Naive thymus-derived CD8-positive, alpha-beta T cell (primary cell): ENCODE results near the gene NRBF2. TPM values are rescaled to one million over a fixed set of nuclear protein-coding genes. Genes with fewer than 3 reads are reported as not detected.
"Not testable (repeated sequence)": the region's sequence is repeated elsewhere in the genome, so short reads cannot be mapped to it uniquely, and the experiment has no call there.

Experiments used
- ATAC-seq, 2 donors: fragments of 150-1000 bp; cut with Tn5 transposase in 1 of 2; sonication (Bioruptor Pico), chemical (Tn5 transposase) in 1 of 2; 1 replicate in 1 of 2; 2 replicates in 1 of 2; pipeline ENCODE4 v1.10.0; 2021; ENCODE audit warnings: mild to moderate bottlenecking in 2 of 2, moderate library complexity in 2 of 2
- POLR2A ChIA-PET: fragments of 350-600 bp; sonication (Branson Sonifier 250); formaldehyde crosslinking; loops from one replicate; lab custom pipeline; 2021; ENCODE audit warnings: antibody characterized with exemption; lab: Charles Lee
- DNase-seq, 10 donors: peaks; one replicate each; pipeline versions ENCODE4 v3.0.0 to v3.0.0-alpha.2; 2020 to 2022
- H3K27ac Mint-ChIP-seq, 10 donors: one replicate each; pipeline ENCODE4 v1.8.0; 2020 to 2022; ENCODE audit warnings: mild to moderate bottlenecking in 10 of 10, mixed read lengths in 10 of 10, moderate library complexity in 4 of 10, inconsistent platforms in 1 of 10
- H3K27me3 Mint-ChIP-seq, 5 donors: one replicate each; pipeline ENCODE4 v1.8.0; 2021 to 2022; ENCODE audit warnings: mixed read lengths in 5 of 5
- H3K36me3 Mint-ChIP-seq, 3 donors: one replicate each; pipeline ENCODE4 v1.8.0; 2020 to 2022; ENCODE audit warnings: mixed read lengths in 3 of 3, mild to moderate bottlenecking in 2 of 3, inconsistent platforms in 1 of 3
- H3K4me1 Mint-ChIP-seq, 4 donors: one replicate each; pipeline ENCODE4 v1.8.0; 2021 to 2022; ENCODE audit warnings: mixed read lengths in 4 of 4
- H3K4me3 Mint-ChIP-seq, 10 donors: one replicate each; pipeline ENCODE4 v1.8.0; 2020 to 2022; ENCODE audit warnings: mild to moderate bottlenecking in 10 of 10, mixed read lengths in 10 of 10, moderate library complexity in 6 of 10, inconsistent platforms in 1 of 10
- H3K9me3 Mint-ChIP-seq, 9 donors: one replicate each; pipeline ENCODE4 v1.8.0; 2020 to 2022; ENCODE audit warnings: mixed read lengths in 9 of 9, mild to moderate bottlenecking in 3 of 9, inconsistent platforms in 1 of 9, moderate library complexity in 1 of 9
- polyA plus RNA-seq, 3 donors: library from polyadenylated mRNA; unstranded; fragments of 300-500 nt; fragmentation: Illumina TruSeq; gene quantifications; one replicate each; pipeline ENCODE4 v1.2.3, GENCODE V29; 2021
- total RNA-seq, 8 experiments: library from RNA in 2 of 8; stranded (reverse) in 2 of 8; gene quantifications; one replicate each; pipeline ENCODE4 v1.2.3 and lab custom pipeline; 2021 to 2026

The NRBF2 gene
- total RNA-seq (10 to 100 TPM; 13.9 to 15.4 TPM), polyA plus RNA-seq (10 to 100 TPM; 14.7 to 21.3 (median 16.7) TPM), total RNA-seq (lab: John Stamatoyannopoulos, UW) (22.5 to 40.6 (median 34.8) reads per million in 6 experiments)

GRCh38 chr10:63133056-63133820 is at the start of gene NRBF2:
TSS of gene NRBF2 (plus strand) at chr10:63133328. CDS start at chr10:63133471, 143 bp downstream.
- POLR2A ChIA-PET, result interaction anchor here (0.6 to 3.3 kb wide), 12 partner anchors 24 to 605 kb away, joined by 3 to 18 read pairs (median 4); partner anchors contain the start of genes ADO and EGR2
- DNase-seq (peak; percentile 93 to 98 (median 97)), ATAC-seq (peak; percentile 90 to 94)
- H3K27me3 Mint-ChIP-seq, result peaks cover 1 to 8% (median 5%) of the 10 kb centered on the region in 5 donors
- peaks cover 2 to 14% (median 9%) of the 10 kb centered on the region in 9 donors for H3K9me3 Mint-ChIP-seq
- peak within 1 kb of the TSS; percentile 90 to 99 (median 96) for H3K27ac Mint-ChIP-seq
- peaks cover 13 to 47% (median 40%) of the 10 kb centered on the region in 4 donors for H3K4me1 Mint-ChIP-seq
- peak within 1 kb of the TSS; percentile 87 to 97 (median 92) for H3K4me3 Mint-ChIP-seq
- H3K36me3 Mint-ChIP-seq, result peaks cover 3 to 11% (median 6%) of the 10 kb centered on the region in 3 donors

- not testable (repeated sequence) for H3K9me3 Mint-ChIP-seq, H3K4me3 Mint-ChIP-seq
Measured at GRCh38 chr10:63083406-63083805, 49.7 kb upstream of the NRBF2 start.

GRCh38 chr10:63083904-63084689 is 49.0 kb upstream of the NRBF2 start:
- Mint-ChIP-seq H3K4me3 (no peak overlapping the region), H3K36me3 (peaks cover 0 to 2% (median 0%) of the 10 kb centered on the region in 3 donors), H3K27ac (no peak overlapping the region), H3K9me3 (no peaks in the 10 kb centered on the region), H3K27me3 (peaks cover 3 to 18% (median 13%) of the 10 kb centered on the region in 5 donors), H3K4me1 (no peaks in the 10 kb centered on the region)
- peak; percentile 62 to 65 for ATAC-seq
- POLR2A ChIA-PET, result no interaction called here
- DNase-seq, result peak in 8 of 10 donors; percentile 7 to 70 (median 43)

More at GRCh38 chr10:63083406-63083805, 49.7 kb upstream of the NRBF2 start:
- DNase-seq, H3K4me1 Mint-ChIP-seq, ATAC-seq, POLR2A ChIA-PET, H3K27ac Mint-ChIP-seq, H3K36me3 Mint-ChIP-seq: not testable (repeated sequence)
- peaks cover 2 to 13% (median 9%) of the 10 kb centered on the region in 5 donors for H3K27me3 Mint-ChIP-seq

- no peaks in the 10 kb centered on the region for H3K4me1 Mint-ChIP-seq
- POLR2A ChIA-PET, result no interaction called here
- no peak for ATAC-seq
- no peaks in the 10 kb centered on the region for H3K9me3 Mint-ChIP-seq
- peaks cover 0 to 2% (median 0%) of the 10 kb centered on the region in 3 donors for H3K36me3 Mint-ChIP-seq
- no peak overlapping the region for H3K27ac Mint-ChIP-seq
- DNase-seq, result no peak
- peaks cover 3 to 18% (median 15%) of the 10 kb centered on the region in 5 donors for H3K27me3 Mint-ChIP-seq
- H3K4me3 Mint-ChIP-seq, result no peak overlapping the region
Measured at GRCh38 chr10:63084690-63085382, 48.3 kb upstream of the NRBF2 start.

- Mint-ChIP-seq H3K4me1 (peaks cover 0 to 3% (median 0%) of the 10 kb centered on the region in 4 donors), H3K27ac (no peak overlapping the region), H3K9me3 (no peaks in the 10 kb centered on the region), H3K27me3 (peaks cover 11 to 31% (median 18%) of the 10 kb centered on the region in 5 donors), H3K4me3 (no peak overlapping the region), H3K36me3 (peaks cover 0 to 5% (median 2%) of the 10 kb centered on the region in 3 donors)
- DNase-seq, result no peak
- no peak for ATAC-seq
- POLR2A ChIA-PET, result no interaction called here
Measured at GRCh38 chr10:63093227-63093626, 39.9 kb upstream of the NRBF2 start.

- DNase-seq, result no peak
- POLR2A ChIA-PET, result no interaction called here
Measured at GRCh38 chr10:63094405-63094804, 38.7 kb upstream of the NRBF2 start.

GRCh38 chr10:63094881-63095280 is 38.2 kb upstream of the NRBF2 start:
- POLR2A ChIA-PET, result no interaction called here
- no peaks in the 10 kb centered on the region for H3K9me3 Mint-ChIP-seq
- peaks cover 0 to 5% (median 0%) of the 10 kb centered on the region in 3 donors for H3K36me3 Mint-ChIP-seq
- H3K27ac Mint-ChIP-seq, result no peak overlapping the region
- H3K4me1 Mint-ChIP-seq, result peaks cover 0 to 3% (median 0%) of the 10 kb centered on the region in 4 donors
- H3K4me3 Mint-ChIP-seq, result no peak overlapping the region
- ATAC-seq, result no peak
- no peak for DNase-seq
- H3K27me3 Mint-ChIP-seq, result peaks cover 8 to 21% (median 15%) of the 10 kb centered on the region in 5 donors

More at GRCh38 chr10:63094405-63094804, 38.7 kb upstream of the NRBF2 start:
- no peaks in the 10 kb centered on the region for H3K9me3 Mint-ChIP-seq
- H3K27me3 Mint-ChIP-seq, result peaks cover 8 to 24% (median 18%) of the 10 kb centered on the region in 5 donors
- H3K4me3 Mint-ChIP-seq, result no peak overlapping the region
- peaks cover 0 to 3% (median 0%) of the 10 kb centered on the region in 4 donors for H3K4me1 Mint-ChIP-seq
- H3K27ac Mint-ChIP-seq, result peak overlapping the region in 1 of 10 donors; percentile 42
- no peak for ATAC-seq
- H3K36me3 Mint-ChIP-seq, result peaks cover 0 to 5% (median 0%) of the 10 kb centered on the region in 3 donors

- POLR2A ChIA-PET, result no interaction called here
- H3K27me3 Mint-ChIP-seq, result peaks cover 12 to 35% (median 20%) of the 10 kb centered on the region in 5 donors
- no peak for DNase-seq
- no peak for ATAC-seq
- no peak overlapping the region for H3K4me3 Mint-ChIP-seq
- H3K36me3 Mint-ChIP-seq, result peaks cover 0 to 5% (median 0%) of the 10 kb centered on the region in 3 donors
- no peaks in the 10 kb centered on the region for H3K9me3 Mint-ChIP-seq
- H3K27ac Mint-ChIP-seq, result no peak overlapping the region
- no peaks in the 10 kb centered on the region for H3K4me1 Mint-ChIP-seq
Measured at GRCh38 chr10:63099734-63100133, 33.4 kb upstream of the NRBF2 start.

GRCh38 chr10:63101091-63101490 is 32.0 kb upstream of the NRBF2 start:
- DNase-seq, H3K27ac Mint-ChIP-seq, H3K36me3 Mint-ChIP-seq, H3K4me1 Mint-ChIP-seq, POLR2A ChIA-PET, H3K4me3 Mint-ChIP-seq, ATAC-seq, H3K9me3 Mint-ChIP-seq: not testable (repeated sequence)
- peaks cover 9 to 33% (median 23%) of the 10 kb centered on the region in 5 donors for H3K27me3 Mint-ChIP-seq

GRCh38 chr10:63102279-63102883 is 30.7 kb upstream of the NRBF2 start:
- POLR2A ChIA-PET, H3K27ac Mint-ChIP-seq, H3K36me3 Mint-ChIP-seq, H3K4me1 Mint-ChIP-seq, H3K4me3 Mint-ChIP-seq, DNase-seq, ATAC-seq, H3K9me3 Mint-ChIP-seq: not testable (repeated sequence)
- H3K27me3 Mint-ChIP-seq, result peaks cover 11 to 42% (median 22%) of the 10 kb centered on the region in 5 donors

GRCh38 chr10:63103178-63103577 is 29.9 kb upstream of the NRBF2 start:
- ATAC-seq, POLR2A ChIA-PET, H3K4me1 Mint-ChIP-seq, H3K9me3 Mint-ChIP-seq, H3K4me3 Mint-ChIP-seq, H3K36me3 Mint-ChIP-seq, H3K27ac Mint-ChIP-seq, DNase-seq: not testable (repeated sequence)
- H3K27me3 Mint-ChIP-seq, result peaks cover 11 to 42% (median 22%) of the 10 kb centered on the region in 5 donors
